ENCODE data around the gene REN. TPM values are rescaled to one million over a fixed set of nuclear protein-coding genes. Genes with fewer than 3 reads are reported as not detected.

The REN gene
- total RNA-seq, 1 experiment from 2014 or later, result 0.81 TPM

DNA sequence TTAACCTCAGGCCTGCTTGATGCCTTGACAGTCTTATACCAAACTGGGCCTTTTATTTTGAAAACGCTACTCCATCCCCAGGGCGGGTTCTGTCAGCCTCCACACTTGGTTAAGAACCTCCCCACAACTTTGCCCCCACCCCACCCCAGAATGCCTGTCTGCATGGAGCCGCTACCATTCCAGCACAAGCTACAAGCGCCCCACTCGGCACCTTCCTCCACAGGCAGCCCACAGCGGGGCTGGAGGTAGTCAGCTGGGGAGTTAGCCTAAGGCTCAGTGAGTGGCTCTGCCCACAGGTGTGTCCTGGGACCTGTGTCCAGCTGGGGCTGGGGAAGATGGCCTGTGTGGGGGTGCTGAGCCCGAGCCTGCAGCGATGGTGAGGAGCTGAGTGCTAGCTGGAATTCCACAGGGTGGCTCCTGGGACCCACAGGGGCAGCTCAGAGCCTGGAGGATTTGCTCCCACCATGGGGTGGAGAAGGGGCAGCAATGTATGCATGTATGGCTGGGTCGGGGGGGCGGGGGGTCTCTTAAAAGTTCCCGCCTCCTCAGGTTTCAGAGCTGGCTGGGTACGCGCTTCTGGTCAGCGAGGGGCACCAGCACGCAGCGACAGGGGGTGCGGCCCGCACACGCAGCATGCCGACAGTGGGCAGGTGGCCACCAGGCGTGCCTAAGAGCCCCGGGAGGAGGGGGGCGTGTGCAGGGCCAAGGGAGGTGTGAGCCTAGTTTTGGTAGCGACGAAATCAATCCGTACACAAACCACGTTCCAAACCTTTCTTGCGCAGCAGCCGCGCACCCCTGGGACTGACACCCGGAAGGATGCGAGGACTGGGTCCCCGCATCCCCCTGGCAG, 15.2 kb downstream of the REN start:
- Histone ChIP-seq H3K9me2 (ENCODE audit: insufficient read depth) (no peaks in the 10 kb centered on the region), H3K27ac (no peak overlapping the region), H3F3A (ENCODE audit: insufficient read depth, low read depth) (peaks cover 10% of the 10 kb centered on the region; the same call in 1 of the 2 replicates), H3K36me3 (ENCODE audit: low read depth) (no peaks in the 10 kb centered on the region), H3K4me1 (replicated peaks; ENCODE audit: insufficient read depth) (peaks cover 11% of the 10 kb centered on the region), H3K27me3 (ENCODE audit: insufficient read depth, low read depth) (no peaks in the 10 kb centered on the region), H3K79me2 (ENCODE audit: low read depth) (no peaks in the 10 kb centered on the region), H3K9me3 (ENCODE audit: insufficient read depth, low read depth) (no peaks in the 10 kb centered on the region), H3K4me2 (peak overlapping the region; percentile 78), H2AFZ (no peak overlapping the region), H4K20me1 (ENCODE audit: insufficient read depth) (no peaks in the 10 kb centered on the region), H3K4me3 (peak overlapping the region; percentile 83)
- ChIA-PET CTCF (interaction anchor here (1.0 kb wide), 1 partner anchor 12 kb away, joined by 3 read pairs; no protein-coding TSS in a partner anchor), POLR2A (ENCODE audit: unreplicated experiment) (interaction anchor here (0.6 kb wide), 2 partner anchors 86 to 136 kb away, joined by 3 to 4 read pairs; no protein-coding TSS in a partner anchor)
- no TSS peak for BruUV-seq (replicated peaks)
- no peak for DNase-seq
- intact Hi-C loops (cut with micrococcal nuclease; ENCODE audit: unreplicated experiment), result no loop called here
- no peak for TF ChIP-seq EZH2 (IDR thresholded peaks at IDR 0.05; ENCODE audit: low read depth)
- TF ChIP-seq, protein P1, sequence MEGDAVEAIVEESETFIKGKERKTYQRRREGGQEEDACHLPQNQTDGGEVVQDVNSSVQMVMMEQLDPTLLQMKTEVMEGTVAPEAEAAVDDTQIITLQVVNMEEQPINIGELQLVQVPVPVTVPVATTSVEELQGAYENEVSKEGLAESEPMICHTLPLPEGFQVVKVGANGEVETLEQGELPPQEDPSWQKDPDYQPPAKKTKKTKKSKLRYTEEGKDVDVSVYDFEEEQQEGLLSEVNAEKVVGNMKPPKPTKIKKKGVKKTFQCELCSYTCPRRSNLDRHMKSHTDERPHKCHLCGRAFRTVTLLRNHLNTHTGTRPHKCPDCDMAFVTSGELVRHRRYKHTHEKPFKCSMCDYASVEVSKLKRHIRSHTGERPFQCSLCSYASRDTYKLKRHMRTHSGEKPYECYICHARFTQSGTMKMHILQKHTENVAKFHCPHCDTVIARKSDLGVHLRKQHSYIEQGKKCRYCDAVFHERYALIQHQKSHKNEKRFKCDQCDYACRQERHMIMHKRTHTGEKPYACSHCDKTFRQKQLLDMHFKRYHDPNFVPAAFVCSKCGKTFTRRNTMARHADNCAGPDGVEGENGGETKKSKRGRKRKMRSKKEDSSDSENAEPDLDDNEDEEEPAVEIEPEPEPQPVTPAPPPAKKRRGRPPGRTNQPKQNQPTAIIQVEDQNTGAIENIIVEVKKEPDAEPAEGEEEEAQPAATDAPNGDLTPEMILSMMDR (conservative IDR thresholded peaks at IDR 0.05), result no peak

DNA sequence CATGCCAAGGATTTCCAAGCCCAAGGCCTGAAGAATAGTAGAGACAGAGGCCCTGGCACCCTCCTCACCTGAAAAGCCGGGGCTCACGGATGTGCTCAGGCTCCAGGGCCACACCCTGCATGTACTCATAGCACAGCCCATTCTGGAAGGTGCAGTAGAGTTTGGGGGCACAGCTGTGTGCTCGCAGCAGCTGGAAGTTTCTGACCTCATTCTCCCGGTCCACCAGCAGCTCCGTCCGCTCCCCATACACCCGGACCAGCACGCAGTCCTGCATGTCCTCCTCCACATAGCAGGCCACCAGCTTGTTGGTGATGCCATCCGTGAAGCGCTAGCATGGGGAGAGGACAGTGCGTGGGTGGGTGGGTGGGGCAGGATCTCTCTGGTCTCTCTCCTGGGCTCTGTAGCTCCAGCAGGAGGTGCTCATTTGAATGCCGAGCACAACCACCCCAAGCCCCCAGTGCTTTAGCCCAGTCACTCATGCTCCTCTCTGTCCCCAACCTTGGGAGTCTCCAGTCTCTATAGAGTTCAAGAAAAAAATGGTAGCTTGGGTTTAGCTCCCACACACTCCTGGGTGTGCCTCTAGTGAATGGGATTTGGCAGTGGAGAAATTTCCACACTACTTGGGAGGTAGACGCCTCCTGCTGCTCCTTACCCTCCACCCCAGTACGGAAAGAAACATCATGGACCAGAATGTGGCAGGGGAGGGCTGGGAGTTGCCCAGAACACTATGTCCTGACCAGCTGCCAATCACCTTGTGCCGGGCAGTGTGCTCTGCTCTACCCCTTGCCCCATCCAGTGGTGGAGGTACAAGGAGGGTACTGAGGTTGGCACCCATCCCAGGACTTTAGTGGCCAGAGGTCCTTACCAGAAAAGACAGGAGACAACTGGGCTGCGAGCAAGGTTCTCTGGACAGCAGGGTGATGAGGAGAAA, 16.2 kb downstream of the REN start:
- POLR2A ChIA-PET (ENCODE audit: unreplicated experiment), result interaction anchor here (0.6 kb wide), 2 partner anchors 117 to 137 kb away, joined by 3 to 6 read pairs; no protein-coding TSS in a partner anchor
- no peaks in the 10 kb centered on the region for H3K79me2 ChIP-seq (ENCODE audit: low read depth)
- H3K9me2 ChIP-seq (ENCODE audit: insufficient read depth), result no peaks in the 10 kb centered on the region
- H3K27ac ChIP-seq, result no peak overlapping the region
- no peaks in the 10 kb centered on the region for H3K36me3 ChIP-seq (ENCODE audit: low read depth)
- no peak overlapping the region for H3K4me3 ChIP-seq
- no peaks in the 10 kb centered on the region for H4K20me1 ChIP-seq (ENCODE audit: insufficient read depth)
- TSS peak; percentile 22 for BruUV-seq (replicated peaks)
- no peak overlapping the region for H2AFZ ChIP-seq
- H3K27me3 ChIP-seq (ENCODE audit: insufficient read depth, low read depth), result no peaks in the 10 kb centered on the region
- H3K4me1 ChIP-seq (replicated peaks; ENCODE audit: insufficient read depth), result peaks cover 14% of the 10 kb centered on the region
- no peak overlapping the region for H3K4me2 ChIP-seq
- TF ChIP-seq EZH2 (IDR thresholded peaks at IDR 0.05; ENCODE audit: low read depth), result no peak
- no peak for DNase-seq
- intact Hi-C loops (cut with micrococcal nuclease; ENCODE audit: unreplicated experiment), result no loop called here
- H3K9me3 ChIP-seq (ENCODE audit: insufficient read depth, low read depth), result no peaks in the 10 kb centered on the region
- H3F3A ChIP-seq (ENCODE audit: insufficient read depth, low read depth), result peaks cover 10% of the 10 kb centered on the region; the same call in 1 of the 2 replicates
- CTCF ChIA-PET, result interaction anchor here (0.6 kb wide), 1 partner anchor 655 kb away, joined by 3 read pairs; no protein-coding TSS in a partner anchor

DNA sequence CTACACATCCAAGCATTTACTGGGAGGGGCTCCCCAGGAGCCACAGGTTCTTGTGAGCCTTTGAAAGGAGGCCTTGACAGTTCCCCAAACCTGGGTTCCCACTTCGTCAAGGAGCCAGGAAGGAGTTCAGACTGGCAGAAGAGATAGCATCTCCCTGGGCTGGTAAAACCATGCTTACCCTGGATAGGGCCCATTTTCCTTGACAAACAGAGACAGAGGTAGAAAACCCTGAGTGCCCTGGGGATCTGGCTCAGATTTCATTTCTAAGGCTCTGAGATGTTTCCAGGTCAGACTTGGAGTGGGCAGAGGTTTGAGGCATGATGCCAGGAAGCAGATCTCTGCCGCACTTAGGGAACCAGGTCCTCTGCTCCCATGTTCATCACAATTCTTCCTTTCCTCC, 17.0 kb downstream of the REN start:
- H3K36me3 ChIP-seq (ENCODE audit: low read depth), result no peaks in the 10 kb centered on the region
- H4K20me1 ChIP-seq (ENCODE audit: insufficient read depth), result no peaks in the 10 kb centered on the region
- no peak overlapping the region for H3K4me3 ChIP-seq
- peaks cover 10% of the 10 kb centered on the region; the same call in 1 of the 2 replicates for H3F3A ChIP-seq (ENCODE audit: insufficient read depth, low read depth)
- no TSS peak for BruUV-seq (replicated peaks)
- H3K79me2 ChIP-seq (ENCODE audit: low read depth), result no peaks in the 10 kb centered on the region
- no peak overlapping the region for H3K4me2 ChIP-seq
- no peaks in the 10 kb centered on the region for H3K9me3 ChIP-seq (ENCODE audit: insufficient read depth, low read depth)
- ChIA-PET POLR2A (ENCODE audit: unreplicated experiment) (interaction anchor here (0.6 kb wide), 1 partner anchor 116 kb away, joined by 6 read pairs; no protein-coding TSS in a partner anchor), CTCF (interaction anchor here (0.6 kb wide), 1 partner anchor 656 kb away, joined by 3 read pairs; no protein-coding TSS in a partner anchor)
- no peak overlapping the region for H2AFZ ChIP-seq
- intact Hi-C loops (cut with micrococcal nuclease; ENCODE audit: unreplicated experiment), result no loop called here
- no peak overlapping the region for H3K27ac ChIP-seq
- TF ChIP-seq EZH2 (IDR thresholded peaks at IDR 0.05; ENCODE audit: low read depth), result no peak
- TF ChIP-seq, protein P1 (conservative IDR thresholded peaks at IDR 0.05), result no peak
- H3K9me2 ChIP-seq (ENCODE audit: insufficient read depth), result no peaks in the 10 kb centered on the region
- no peak for DNase-seq
- H3K27me3 ChIP-seq (ENCODE audit: insufficient read depth, low read depth), result no peaks in the 10 kb centered on the region
- peaks cover 16% of the 10 kb centered on the region for H3K4me1 ChIP-seq (replicated peaks; ENCODE audit: insufficient read depth)

All from PC-9 (cell line).